ENCODE measurements around the gene TPP2. TPM values are rescaled to one million over a fixed set of nuclear protein-coding genes. Genes with fewer than 3 reads are reported as not detected.

The TPP2 gene
- total RNA-seq, 1 donor from 2014 or later, result 84.6 TPM

GRCh38 chr13:102589301-102589822, 7.4 kb upstream of the TPP2 start:
- Mint-ChIP-seq H3K4me1 (ENCODE audit: low read depth, unreplicated experiment) (peaks cover 33% of the 10 kb centered on the region), H3K27me3 (ENCODE audit: unreplicated experiment) (peaks cover 7% of the 10 kb centered on the region), H3K4me3 (ENCODE audit: unreplicated experiment) (peak overlapping the region; percentile 37), H3K9me3 (ENCODE audit: unreplicated experiment) (peaks cover 7% of the 10 kb centered on the region), H3K36me3 (ENCODE audit: unreplicated experiment) (no peaks in the 10 kb centered on the region), H3K27ac (ENCODE audit: unreplicated experiment) (peak overlapping the region; percentile 94)
- no peak for DNase-seq
- no peak for TF ChIP-seq CTCF (IDR thresholded peaks at IDR 0.05; ENCODE audit: partially characterized antibody, unreplicated experiment)

GRCh38 chr13:102591988-102592781, 4.6 kb upstream of the TPP2 start:
- peak overlapping the region; percentile 99 for H3K4me3 Mint-ChIP-seq (ENCODE audit: unreplicated experiment)
- peak; percentile 57 for TF ChIP-seq CTCF (IDR thresholded peaks at IDR 0.05; ENCODE audit: partially characterized antibody, unreplicated experiment)
- peaks cover 7% of the 10 kb centered on the region for H3K9me3 Mint-ChIP-seq (ENCODE audit: unreplicated experiment)
- peaks cover 29% of the 10 kb centered on the region for H3K4me1 Mint-ChIP-seq (ENCODE audit: low read depth, unreplicated experiment)
- H3K27ac Mint-ChIP-seq (ENCODE audit: unreplicated experiment), result peak overlapping the region; percentile 99
- DNase-seq, result peak; percentile 84
- peaks cover 7% of the 10 kb centered on the region for H3K27me3 Mint-ChIP-seq (ENCODE audit: unreplicated experiment)
- no peaks in the 10 kb centered on the region for H3K36me3 Mint-ChIP-seq (ENCODE audit: unreplicated experiment)

- H3K4me3 Mint-ChIP-seq (ENCODE audit: unreplicated experiment), result no peak overlapping the region
- no peak for TF ChIP-seq CTCF (IDR thresholded peaks at IDR 0.05; ENCODE audit: partially characterized antibody, unreplicated experiment)
- no peak for DNase-seq
- H3K9me3 Mint-ChIP-seq (ENCODE audit: unreplicated experiment), result peaks cover 13% of the 10 kb centered on the region
- no peaks in the 10 kb centered on the region for H3K36me3 Mint-ChIP-seq (ENCODE audit: unreplicated experiment)
- peak overlapping the region; percentile 99 for H3K27ac Mint-ChIP-seq (ENCODE audit: unreplicated experiment)
- H3K27me3 Mint-ChIP-seq (ENCODE audit: unreplicated experiment), result peaks cover 10% of the 10 kb centered on the region
- H3K4me1 Mint-ChIP-seq (ENCODE audit: low read depth, unreplicated experiment), result peaks cover 28% of the 10 kb centered on the region
These were observed 3.3 kb upstream of the TPP2 start for GRCh38 chr13:102593466-102593865.

- Mint-ChIP-seq H3K27ac (ENCODE audit: unreplicated experiment) (peak overlapping the region; percentile 86), H3K36me3 (ENCODE audit: unreplicated experiment) (no peaks in the 10 kb centered on the region), H3K27me3 (ENCODE audit: unreplicated experiment) (peaks cover 5% of the 10 kb centered on the region), H3K4me1 (ENCODE audit: low read depth, unreplicated experiment) (peaks cover 26% of the 10 kb centered on the region), H3K4me3 (ENCODE audit: unreplicated experiment) (peak overlapping the region; percentile 99), H3K9me3 (ENCODE audit: unreplicated experiment) (peaks cover 9% of the 10 kb centered on the region)
- TF ChIP-seq CTCF (IDR thresholded peaks at IDR 0.05; ENCODE audit: partially characterized antibody, unreplicated experiment), result no peak
- DNase-seq, result peak; percentile 47
These were observed 509 bp downstream of the TPP2 start for GRCh38 chr13:102597029-102597961.
